HG03039 (cell line): Measurements from ENCODE around the gene LTBP1.

ENCODE experiments used
- ATAC-seq: cut with Tn5 transposase; IDR thresholded peaks from one replicate; pipeline ENCODE4 v1.9.1; 2021; ENCODE audit warnings: mild to moderate bottlenecking, moderate library complexity; ENCODE audit not compliant: unreplicated experiment

LTBP1 gene

DNA sequence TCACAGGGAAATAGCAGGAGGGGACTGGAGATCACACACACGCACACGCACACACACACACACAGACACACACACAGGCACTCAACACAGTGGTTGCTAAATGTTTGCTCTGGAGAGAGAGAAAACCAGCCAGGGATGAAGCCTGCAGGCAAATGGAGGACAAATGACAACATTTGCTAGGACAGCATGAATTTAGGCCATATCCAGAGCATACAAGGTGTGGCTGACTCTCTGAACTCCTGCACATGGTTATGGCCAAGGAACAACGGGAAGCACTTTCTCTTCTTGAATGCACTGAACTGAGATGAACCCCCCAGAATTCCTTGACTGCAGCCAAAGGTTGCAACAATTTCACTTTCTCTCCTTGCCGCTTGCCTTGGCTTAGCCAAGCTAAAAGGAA, 299.7 kb downstream of the LTBP1 start:
- no peak for ATAC-seq

DNA sequence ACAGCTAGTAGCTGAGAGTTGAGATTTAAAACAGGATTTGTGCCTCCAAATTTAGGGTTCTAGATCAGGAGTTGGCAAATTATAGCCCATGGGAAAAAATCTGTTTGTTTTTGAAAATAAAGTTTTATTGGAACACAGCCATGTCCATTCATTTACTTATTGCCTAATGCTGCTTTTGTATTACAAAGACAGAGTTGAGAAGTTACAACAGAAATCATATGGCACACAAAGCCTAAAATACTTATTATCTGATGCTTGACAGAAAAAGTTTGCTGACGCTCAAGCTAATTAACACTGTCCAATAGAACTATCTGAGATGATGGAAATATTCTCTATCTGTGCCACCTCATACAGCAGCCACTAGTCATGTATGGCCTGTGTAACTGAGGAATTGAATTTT, 300.6 kb downstream of the LTBP1 start:
- ATAC-seq, result no peak

DNA sequence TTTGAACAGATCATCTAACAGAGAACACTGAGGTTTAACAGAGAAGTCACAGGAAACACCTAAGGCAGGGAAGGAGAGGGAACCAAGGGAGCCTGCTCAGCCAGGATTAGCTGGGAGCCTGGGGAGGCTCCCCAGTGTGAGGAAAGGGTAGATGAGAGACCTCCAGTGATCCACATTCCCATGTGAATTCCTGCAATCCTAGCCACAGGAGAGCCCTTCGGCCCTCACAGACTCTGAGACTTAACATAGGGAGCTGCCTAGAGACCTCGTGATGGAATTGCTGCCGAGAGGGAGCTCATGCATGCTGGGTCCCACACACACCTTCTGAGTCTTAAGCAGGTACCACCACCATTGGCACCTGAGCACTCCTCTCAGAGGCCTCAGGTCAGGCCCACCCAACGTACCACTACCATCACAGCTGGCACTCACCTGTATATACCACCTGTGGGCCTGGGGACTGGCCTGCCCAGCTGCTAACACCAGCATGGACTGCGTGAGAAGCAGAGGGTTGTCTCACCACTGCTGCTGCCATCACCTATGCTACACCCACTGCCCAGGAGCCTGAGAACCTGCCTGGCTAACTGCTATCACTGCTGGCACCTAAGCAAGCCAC, 303.8 kb downstream of the LTBP1 start:
- ATAC-seq, result no peak

DNA sequence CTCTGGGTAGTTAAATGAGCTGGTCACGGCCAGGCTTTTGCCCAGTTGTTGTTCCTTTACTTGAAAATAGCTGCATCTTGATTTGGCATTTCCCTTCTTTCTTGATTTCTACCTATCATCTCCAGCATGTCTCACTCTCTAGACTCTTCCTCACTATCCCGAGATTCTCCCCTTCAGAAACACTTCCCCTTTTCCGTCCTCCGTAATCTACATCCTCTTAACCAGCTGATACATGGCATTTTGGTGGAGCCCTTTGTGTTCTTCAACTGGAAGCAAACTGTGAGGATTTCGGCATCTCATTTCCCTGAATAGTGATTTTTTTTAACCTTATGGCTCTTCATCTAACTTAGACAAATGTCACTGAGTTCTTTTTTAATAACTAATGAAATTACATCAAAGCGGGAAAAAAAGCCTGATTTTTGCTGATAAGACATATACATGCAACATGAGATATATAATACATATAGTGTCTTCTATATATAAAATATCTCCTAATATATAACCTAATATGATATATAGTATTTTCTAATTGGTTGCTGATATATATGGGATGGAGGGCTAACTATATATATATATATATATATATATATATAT, 309.5 kb downstream of the LTBP1 start:
- ATAC-seq, result no peak

DNA sequence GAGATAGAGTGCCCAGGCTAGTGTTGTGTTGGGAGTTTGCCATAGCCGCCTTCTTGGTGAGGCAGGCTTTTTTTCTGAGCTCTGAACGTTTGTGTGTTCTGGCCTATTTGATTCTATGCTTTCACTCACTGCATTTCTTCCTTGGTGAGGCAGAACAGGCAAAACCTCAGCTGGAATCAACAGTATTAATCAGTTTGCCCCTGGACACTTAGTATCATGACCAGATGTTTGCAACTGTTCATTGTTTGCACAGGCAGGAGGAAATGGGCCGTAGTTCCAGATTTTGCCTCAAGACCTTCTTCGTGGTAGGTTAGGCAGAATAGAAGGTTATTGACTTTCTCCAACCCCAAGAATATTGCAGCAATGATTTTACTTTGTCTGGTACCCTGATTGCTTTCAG, 311.6 kb downstream of the LTBP1 start:
- no peak for ATAC-seq

DNA sequence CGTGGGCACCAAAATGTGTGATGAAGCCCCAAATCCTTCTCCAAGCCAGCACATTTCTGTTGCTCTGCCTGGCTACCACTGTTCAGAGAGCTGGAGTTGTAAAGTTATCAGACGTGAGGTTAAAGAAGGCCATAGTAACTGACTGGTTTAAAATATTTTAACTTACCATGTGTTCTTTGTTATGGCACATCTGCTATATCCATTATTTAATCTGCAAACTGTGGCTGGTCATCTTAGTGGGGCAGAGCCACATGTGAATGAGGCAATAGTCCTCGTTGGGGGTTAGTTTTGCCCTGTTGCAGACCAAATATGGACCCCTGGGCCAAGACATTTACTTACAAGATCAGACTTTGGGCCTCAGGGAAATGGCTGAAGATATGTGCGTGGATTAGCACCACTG, 315.3 kb downstream of the LTBP1 start:
- ATAC-seq, result no peak

DNA sequence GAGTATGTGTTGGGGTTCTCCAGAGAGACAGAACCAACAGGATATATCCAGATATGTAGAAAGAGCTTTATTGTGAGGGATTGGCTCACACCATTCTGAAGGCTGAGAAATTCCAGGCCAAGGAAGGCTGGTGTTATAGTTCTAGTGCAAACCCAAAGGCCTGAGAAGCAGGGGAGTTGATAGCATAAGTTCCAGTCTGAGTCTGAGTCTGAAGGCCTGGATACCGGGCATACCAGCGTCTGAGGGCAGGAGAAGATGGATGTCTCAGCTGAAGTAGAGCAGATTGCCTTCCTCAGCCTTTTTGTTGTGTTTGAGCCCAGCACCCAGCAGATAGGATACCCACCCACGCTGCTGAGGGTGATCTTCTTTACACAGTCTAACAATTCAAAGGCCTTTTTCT, 318.0 kb downstream of the LTBP1 start:
- ATAC-seq, result no peak

DNA sequence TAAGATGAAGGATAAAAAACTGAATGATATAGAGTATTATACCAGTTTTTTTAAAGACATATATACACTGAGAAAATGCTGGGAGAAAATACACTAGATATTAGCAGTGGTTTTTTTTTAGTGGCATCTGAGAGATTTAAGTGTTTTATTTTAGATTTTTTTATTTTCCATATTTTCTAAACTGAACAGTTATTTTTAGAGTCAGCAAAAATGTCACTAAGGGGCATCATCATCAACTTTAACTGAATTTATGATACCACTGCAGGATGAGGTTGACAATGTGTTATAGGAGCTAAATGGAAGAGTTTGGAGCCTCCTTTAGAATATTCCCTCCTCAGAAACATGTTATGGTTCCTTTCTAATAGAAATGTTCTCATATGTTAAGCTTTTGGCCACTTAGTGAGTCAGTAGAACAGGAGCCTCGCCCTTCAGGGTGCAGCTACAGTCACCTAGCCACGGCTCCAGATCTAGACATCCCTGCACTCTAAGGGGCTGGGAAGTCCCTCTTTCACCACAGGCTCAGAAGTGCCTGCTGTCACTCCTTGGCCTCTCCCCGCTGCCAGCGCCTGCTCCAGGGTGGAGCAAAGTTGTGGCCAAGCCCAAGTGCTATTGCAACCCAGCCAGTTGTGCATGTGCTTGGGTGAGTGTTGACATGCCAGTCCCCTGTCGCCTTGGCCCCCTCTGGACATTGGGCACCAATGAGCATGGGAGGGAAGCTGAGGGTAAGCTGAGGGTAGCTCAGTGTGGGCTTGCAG, 319.0 kb downstream of the LTBP1 start:
- no peak for ATAC-seq

DNA sequence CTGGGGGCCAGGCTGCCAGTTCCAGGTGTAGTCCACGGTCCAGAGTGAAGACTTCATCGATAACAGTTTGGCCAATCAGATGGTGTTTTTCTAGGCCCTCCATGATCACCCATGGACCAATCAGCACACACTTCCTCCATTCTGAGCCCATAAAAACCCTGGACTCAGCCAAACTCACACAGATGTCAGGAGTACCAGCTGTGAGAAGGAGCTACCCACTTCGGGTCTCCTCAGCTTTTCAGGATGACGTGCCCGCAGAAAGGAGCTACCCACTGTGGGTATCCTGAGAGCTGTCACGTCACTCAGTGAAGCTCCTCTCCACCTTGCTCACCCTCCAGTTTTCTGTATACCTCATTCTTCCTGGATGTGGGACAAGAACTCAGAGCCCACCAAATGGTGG, 319.7 kb downstream of the LTBP1 start:
- no peak for ATAC-seq

DNA sequence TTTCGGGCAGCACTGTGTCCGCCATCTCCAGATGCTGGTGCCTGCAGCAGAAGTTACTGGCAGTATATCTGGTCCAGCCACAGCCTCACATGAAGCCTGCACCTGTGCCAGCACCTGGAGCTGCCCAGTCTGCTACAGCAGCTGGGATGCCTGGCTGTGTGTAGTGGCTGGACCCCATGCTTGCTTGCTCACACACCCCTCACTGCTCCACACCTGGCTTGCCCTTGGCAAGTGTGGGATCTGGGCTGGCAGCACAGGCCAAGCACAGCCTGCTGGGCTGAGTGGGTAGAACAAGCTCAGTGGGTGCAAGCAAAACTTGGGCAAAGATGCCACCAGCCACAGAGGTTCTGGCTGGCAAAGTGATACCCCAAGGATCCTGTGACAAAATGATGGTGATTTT, 320.3 kb downstream of the LTBP1 start:
- no peak for ATAC-seq

DNA sequence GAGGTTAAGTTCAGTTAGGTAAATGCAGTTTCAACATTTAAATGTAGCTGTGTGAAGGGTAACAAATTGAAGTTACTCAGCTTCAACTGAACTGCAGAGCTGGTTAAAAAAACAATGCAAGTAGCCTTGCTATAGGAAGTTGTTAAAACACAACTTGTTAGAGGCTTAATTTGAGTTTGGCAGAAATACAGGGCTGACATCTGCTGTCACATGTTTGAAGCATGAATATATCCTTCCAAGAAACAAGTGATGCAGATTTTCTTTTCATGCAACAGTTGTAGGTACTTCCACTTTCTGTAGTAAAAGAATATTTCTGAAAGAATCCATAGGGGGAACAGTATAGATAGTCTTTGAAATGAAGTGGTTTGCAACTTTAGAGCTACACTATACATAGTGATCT, 321.0 kb downstream of the LTBP1 start:
- ATAC-seq, result no peak

DNA sequence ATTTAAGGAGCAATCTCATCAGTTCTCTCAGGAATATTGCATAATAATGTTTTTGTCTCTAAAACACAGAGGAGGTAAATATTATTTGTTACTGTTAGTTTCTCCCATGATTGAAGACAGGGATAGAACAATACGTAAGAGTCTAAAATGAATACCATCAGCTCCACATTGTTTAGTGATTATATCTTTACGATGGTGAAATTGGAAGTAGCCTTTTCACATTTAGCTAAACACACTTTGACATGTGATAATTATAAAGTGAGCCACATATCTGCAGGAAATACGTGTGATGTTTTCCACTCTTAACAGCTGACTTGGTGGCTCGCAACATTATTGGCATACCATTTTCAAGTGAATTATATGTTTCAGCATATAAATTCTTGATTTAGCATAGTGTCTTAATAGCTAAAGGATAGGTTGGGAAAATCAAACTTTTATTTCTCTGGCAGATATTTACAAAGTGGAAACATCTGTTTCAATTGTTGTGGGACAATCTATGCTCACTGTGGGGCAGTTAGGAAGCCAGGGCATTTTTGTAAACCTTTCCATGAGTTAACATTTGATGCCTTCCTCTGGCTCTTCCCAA, 321.6 kb downstream of the LTBP1 start:
- ATAC-seq, result no peak

DNA sequence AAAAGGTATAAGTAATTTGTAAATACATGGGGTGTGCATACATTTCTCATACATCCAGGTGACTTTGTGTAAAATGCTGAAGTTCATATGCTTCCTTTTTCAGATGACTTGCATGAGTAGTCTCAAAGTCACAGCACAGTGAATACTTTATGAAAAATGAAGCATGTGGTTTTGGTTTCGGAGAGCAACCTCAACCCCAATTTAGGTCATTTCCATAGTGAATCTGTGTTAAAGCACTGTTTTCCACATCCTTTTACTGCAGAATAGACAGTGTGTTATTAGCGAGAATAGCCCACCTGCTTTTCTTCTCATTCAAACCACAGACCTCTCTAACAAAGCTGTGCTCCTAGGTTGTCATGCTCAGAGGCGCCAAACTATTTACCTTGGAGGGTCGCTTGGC, 325.2 kb downstream of the LTBP1 start:
- ATAC-seq, result peak; percentile 96

DNA sequence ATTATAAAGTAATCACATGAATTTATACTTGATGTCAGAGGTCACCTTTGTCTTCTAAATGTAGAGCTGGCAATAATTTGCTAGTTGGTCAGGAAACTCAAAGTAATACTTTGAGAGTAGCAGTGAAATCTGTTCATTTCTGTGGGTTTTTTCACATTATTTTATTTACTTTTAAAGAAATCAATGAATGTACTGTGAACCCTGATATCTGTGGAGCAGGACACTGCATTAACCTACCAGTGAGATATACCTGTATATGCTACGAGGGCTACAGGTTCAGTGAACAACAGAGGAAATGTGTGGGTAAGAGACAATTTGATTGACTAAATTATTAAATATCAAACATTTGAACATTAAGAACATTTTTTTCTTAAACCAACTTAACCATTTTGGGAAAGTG, 326.7 kb downstream of the LTBP1 start:
- ATAC-seq, result no peak

DNA sequence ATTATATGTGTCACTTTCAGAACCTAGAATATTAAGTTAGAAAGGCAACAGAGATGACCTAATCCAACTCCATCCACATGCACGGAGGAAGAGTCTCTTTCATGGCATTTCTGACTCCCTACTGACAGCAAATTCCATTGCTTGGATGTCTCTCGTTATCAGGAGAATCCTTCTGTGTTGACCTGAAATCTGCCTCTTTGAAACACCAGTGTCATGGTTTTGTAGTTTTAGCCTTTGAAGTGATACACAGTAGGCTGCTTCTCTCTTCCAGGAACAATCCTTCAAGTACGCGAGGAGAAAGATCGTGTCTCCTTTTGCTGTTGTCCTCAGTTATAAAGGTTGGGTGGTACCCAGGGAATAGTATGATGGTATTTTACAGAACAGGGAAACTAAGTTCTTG, 327.8 kb downstream of the LTBP1 start:
- ATAC-seq, result no peak

DNA sequence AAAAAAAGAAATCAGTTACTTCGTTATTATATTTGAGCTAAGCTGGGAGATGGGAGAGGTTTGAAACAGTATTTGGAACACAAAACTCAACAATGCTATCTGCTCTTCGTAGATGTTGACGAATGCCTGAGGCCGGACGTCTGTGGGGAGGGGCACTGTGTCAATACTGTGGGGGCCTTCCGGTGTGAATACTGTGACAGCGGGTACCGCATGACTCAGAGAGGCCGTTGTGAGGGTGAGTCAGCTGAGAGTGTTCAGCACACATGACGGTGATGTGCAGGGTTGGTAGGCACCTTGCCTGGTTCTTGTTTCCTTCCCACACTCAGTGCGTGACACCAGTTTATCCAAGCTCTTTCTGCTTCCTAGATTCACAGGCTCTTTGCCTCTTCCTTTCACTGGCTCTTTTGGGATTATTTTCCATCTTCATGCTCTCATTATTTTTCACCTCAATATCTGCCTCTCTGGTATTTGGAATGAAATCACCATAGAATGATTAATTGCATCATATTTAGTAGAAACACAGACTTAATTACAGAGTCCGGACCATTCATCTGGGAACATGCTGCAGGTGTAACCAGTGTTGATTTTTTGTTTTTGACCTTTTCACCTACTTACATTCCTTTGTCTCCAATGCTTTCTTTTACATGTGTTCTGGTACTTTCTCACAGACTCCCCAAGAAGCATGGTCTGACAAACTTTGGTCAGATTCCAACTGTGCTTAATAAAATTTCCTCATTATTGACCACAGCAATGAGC, 329.1 kb downstream of the LTBP1 start:
- ATAC-seq, result no peak

DNA sequence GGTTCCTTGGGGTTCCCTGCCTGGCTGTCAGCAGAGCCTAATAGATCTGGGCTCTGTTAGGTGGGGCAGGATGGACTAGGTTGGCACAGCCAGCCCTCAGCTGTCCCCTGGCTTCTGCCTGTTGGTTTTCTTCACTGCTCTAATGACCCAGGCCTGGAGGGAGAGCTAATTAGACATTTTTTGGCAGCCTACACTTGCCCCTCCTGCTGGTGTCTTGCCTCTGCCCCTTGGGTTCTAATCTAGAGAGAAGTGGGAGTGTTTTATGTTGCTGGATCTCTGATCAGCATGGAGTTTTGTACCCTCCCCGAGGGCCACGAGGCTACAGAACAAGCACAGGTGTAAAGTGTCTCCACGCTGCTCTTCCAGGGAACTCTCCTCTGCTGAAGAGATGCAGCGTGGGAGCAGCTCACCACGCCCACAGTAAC, 330.3 kb downstream of the LTBP1 start:
- no peak for ATAC-seq

DNA sequence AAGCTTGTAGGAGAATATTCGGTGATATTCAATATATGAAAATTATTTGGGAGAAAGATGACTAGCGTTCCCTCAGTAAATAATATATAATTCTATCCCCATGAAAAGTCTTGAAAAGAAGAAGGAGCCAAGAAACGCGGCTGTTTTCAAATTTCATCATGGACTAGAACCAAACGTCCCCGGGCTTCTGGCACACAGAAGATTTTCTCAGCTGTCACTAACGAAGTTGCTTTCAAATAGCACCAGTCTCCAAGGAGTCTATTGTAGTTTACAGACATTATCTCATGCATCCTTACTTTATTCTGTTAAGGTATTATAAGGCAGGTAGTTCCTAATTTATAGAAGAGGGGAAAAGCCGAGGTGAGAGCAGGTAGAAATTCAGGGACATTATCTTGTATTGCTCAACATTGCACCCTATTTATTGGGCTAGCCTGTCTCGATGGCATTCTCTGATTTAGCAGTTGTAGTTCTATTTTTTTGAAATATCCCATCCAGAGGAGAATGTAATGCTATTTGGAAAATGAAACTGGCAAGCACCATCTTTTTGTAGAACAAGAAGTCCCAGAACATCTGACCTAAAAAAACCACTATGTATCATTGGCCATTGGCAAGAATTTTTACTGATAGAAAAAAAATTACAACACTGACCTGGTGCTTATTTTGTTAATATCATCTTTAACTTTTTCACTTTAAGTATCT, 331.6 kb downstream of the LTBP1 start:
- no peak for ATAC-seq

DNA sequence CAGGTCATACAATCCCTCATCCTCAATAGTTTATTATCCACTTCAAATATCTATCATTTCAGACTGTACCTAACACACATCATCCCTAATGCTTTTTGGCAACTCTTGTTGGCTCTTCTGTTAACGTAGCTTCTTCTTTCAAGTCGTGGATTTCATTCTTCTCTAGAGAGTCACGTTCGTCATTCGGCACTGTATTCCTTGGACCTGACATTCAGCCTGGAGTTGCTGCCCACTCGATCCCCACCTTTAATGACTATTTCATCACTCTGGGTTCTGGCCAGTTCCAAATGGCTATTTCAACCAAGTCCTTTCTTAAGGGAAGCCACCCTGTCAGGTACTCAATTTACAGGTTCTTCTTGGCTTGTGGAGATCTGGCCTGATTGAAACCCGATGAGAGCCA, 337.5 kb downstream of the LTBP1 start:
- no peak for ATAC-seq

DNA sequence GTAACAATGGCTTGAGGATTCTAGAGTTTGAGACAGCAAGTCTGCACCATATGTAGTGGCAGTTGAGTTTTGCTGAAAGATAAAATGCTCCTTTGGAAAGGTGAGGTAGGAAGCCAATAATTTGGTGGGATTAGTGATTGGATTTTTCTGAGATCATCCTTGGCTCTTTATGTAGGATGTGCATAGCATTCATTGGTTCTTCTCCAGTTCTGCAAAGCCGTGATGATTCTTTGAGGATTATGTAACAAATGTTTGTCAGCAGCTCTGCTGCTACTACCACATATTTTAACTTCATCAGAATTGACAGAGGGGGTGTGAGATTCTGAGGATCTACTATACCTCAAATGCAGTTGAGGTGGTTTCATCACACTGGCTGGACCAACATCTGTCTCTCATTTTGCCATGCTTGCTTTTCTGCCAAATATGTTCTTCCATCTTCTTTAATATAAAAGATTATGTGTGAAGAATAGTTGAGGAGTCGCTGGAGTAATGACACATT, 340.8 kb downstream of the LTBP1 start:
- no peak for ATAC-seq

DNA sequence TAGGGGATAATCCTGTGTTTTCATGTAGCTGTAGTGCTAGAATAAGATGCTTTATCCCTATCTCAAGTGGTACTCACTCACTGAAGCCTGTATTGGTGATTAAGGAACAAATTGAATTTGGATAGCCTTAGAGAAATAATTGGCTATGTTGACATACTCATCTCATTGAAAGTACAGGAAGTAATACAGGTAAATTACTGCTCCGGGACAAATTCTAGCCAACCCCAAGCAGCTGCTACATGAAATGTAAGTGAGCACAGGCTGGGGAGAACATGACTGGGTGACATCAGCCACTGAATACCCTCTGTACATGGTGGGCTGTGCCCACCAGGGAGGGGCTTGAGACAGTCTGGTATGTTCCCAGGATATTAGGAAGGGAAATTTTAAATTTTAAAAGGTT, 341.3 kb downstream of the LTBP1 start:
- ATAC-seq, result no peak
